ENCODE results near the gene ZYX. TPM values are rescaled to one million over a fixed set of nuclear protein-coding genes. Genes with fewer than 3 reads are reported as not detected.

The ZYX gene
- total RNA-seq, 1 donor from 2014 or later, result 263 TPM

DNA sequence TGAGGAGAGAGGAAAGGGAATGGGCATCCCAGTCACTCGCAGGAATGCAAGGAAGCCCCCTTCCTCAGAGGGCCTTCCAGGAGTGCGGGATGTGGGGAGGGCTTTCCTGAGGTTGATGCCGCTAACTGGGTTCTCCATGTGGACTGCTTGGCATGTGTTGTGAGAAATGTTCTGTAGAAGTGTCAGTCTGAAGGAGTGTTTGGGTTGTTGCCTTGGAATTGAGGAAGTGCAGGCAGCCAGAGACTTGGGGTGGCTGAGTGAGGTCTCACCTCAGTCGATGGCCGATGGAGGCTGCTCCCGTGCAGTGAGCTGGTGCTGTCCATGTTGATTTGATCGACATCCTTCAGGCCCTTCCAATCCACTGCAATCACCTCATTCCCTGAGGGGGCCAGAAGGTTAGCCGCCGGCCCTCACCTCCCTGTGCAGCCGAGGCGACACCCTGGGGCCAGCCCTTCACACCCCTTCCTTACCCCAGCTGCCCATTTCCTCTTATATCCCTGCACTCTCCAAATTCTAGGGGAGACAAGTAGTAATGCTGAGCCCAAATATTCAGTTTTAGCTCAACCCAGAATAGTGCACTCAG, 21.3 kb upstream of the ZYX start:
- Histone ChIP-seq H3K27ac (no peak overlapping the region), H3K27me3 (peaks cover 24% of the 10 kb centered on the region), H3K36me3 (no peaks in the 10 kb centered on the region), H3K4me1 (peaks cover 4% of the 10 kb centered on the region), H3K4me3 (no peak overlapping the region), H3K9me3 (no peaks in the 10 kb centered on the region)
- DNase-seq, result no peak
- TF ChIP-seq, protein P1, sequence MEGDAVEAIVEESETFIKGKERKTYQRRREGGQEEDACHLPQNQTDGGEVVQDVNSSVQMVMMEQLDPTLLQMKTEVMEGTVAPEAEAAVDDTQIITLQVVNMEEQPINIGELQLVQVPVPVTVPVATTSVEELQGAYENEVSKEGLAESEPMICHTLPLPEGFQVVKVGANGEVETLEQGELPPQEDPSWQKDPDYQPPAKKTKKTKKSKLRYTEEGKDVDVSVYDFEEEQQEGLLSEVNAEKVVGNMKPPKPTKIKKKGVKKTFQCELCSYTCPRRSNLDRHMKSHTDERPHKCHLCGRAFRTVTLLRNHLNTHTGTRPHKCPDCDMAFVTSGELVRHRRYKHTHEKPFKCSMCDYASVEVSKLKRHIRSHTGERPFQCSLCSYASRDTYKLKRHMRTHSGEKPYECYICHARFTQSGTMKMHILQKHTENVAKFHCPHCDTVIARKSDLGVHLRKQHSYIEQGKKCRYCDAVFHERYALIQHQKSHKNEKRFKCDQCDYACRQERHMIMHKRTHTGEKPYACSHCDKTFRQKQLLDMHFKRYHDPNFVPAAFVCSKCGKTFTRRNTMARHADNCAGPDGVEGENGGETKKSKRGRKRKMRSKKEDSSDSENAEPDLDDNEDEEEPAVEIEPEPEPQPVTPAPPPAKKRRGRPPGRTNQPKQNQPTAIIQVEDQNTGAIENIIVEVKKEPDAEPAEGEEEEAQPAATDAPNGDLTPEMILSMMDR (IDR thresholded peaks at IDR 0.05), result no peak
- ATAC-seq, result peak; percentile 8
- intact Hi-C loops (cut with DNase I), result no loop called here

DNA sequence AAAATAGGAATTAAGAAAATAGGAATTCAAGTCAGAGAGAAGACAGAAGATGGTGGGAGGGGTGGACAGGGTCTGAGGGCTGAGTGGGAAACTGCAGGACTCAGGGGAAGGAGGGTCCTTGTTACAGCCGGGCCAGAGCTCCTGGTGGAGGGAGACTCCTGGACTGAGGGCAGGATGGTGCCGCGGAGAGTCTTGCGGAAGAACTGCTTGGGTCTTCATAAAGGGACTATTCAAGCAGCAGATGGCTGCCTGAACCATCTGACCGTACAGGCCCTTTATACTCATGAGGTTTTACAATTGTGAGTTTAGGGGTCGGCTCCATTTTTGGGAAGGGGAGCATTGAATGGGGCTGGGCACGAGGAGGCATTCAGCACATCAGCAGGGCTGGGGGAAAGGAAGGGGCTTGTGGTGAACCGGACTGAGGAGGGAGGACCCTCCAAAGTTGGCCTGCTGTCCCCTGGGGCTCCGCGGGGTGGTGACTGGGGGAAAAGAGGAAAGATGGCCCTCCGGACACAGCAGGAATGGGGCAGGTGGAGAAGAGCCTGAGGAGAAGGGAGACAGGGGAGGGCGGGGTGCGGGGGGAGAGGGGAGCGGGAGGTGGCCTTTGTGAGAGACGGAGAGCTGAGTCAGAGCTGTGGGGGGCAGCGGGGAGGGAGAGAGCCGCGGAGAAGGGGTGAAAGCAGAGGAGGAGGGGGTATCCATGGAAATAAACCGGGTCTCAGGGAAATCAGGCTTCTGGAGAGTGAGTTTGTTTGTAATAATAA, 20.2 kb upstream of the ZYX start:
- Histone ChIP-seq H3K27me3 (peaks cover 24% of the 10 kb centered on the region), H3K4me3 (no peak overlapping the region), H3K27ac (no peak overlapping the region), H3K36me3 (no peaks in the 10 kb centered on the region), H3K4me1 (peaks cover 4% of the 10 kb centered on the region), H3K9me3 (no peaks in the 10 kb centered on the region)
- ATAC-seq, result no peak
- TF ChIP-seq, protein P1 (IDR thresholded peaks at IDR 0.05), result no peak
- no peak for DNase-seq
- intact Hi-C loops (cut with DNase I), result no loop called here

DNA sequence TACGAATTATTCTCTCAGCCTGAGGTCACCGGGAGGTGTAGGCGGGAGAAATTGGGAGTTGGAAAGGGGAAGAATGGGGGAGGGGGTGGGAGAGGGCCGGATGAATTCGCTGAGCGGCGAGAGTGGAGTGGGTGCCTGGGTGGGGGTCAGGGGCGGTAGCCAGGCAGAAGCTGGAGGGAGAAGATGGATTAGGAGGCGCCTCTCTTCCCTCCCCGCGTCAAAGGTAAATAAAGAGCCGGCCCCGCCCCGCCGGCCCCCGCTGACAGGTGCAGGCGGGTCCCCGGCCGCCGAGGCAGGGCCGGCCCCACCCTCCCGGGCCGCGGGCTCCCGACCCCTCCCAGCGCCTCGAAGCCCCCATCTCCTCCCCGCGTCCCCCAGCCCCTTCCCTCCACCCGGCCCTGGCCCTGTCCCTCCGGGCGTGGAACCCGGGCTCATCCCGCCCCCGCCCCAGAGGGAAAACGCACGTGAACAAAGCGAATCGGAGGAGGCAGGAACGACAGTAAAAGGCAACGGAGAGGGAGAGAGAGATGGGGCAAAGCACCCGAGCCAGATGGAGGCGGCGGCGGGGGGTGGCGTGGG, 19.5 kb upstream of the ZYX start:
- peak overlapping the region; percentile 52 for H3K4me3 ChIP-seq
- intact Hi-C loops (cut with DNase I), result no loop called here
- H3K36me3 ChIP-seq, result no peaks in the 10 kb centered on the region
- DNase-seq (no peak), ATAC-seq (no peak)
- no peak overlapping the region for H3K27ac ChIP-seq
- TF ChIP-seq, protein P1 (IDR thresholded peaks at IDR 0.05), result no peak
- H3K27me3 ChIP-seq, result peaks cover 24% of the 10 kb centered on the region
- H3K9me3 ChIP-seq, result no peaks in the 10 kb centered on the region
- peaks cover 4% of the 10 kb centered on the region for H3K4me1 ChIP-seq

DNA sequence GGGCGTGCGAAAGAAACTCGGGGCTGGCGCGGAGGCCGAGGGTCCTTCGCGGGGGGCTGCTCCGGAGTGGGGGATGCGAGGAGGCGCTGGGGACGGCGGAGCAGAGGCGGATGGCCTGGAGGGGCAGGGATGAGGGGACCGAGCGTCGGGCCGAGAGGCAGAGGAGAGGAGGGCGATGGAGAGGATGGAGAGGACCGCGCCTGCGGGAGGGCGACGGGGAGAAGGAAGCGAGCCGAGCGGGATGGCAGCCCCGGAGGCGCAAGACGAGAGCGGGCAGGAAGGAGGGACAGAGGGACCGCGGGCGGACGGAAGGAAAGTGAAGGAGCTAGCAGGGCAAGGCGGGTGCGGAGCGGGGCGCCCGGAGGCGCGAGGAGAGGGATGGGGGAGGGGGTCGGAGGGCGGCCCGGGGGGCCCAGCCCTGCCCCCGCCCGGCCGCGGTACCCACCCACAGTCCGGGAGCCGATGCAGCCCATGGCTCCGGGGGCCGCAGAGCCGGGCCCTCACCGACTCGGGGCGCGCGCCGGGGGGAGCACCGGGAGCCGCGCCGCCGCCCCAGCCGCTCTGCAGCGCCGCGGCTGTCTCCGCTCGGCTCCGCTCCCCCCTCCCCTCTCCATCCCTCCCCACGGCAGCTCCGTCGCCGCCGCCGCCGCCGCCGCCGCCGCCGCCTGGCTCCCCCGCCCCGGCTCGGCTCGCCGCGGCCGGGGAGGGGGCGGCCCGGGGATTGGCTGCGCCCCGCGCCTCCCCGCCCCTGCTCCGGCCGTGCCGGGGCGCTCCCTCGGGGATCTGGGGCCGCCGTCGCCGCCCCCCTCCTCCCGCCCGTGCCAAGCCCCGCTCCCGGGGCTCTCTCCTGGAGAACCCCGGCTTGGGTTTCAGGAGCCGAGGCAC, 18.8 kb upstream of the ZYX start, which contains the start of gene FAM131B:
TSS of gene FAM131B (minus strand) at position 583 of the 885 bp plus-strand sequence. CDS start at position 473, 110 bp downstream.
- no peak within 1 kb of the TSS for H3K27ac ChIP-seq
- DNase-seq (no peak), ATAC-seq (peak; percentile 45)
- peaks cover 24% of the 10 kb centered on the region for H3K27me3 ChIP-seq
- H3K4me1 ChIP-seq, result peaks cover 4% of the 10 kb centered on the region
- TF ChIP-seq, protein P1 (IDR thresholded peaks at IDR 0.05), result no peak
- no peaks in the 10 kb centered on the region for H3K9me3 ChIP-seq
- H3K4me3 ChIP-seq, result peak within 1 kb of the TSS; percentile 52
- H3K36me3 ChIP-seq, result no peaks in the 10 kb centered on the region
- intact Hi-C loops (cut with DNase I), result no loop called here
